ENCODE data around the gene RNU1-1.
A peak's percentile ranks its signal among the peaks of the same experiment; 100 is the strongest.
"Not testable (repeated sequence)": the region's sequence is repeated elsewhere in the genome, so short reads cannot be mapped to it uniquely, and the experiment has no call there.

RNU1-1 gene

GRCh38 chr1:16521679-16522078 is 7.6 kb upstream of the RNU1-1 start:
- not testable (repeated sequence) for DNase-seq (ENCODE audit: low spot score)

GRCh38 chr1:16521288-16521583 is 7.2 kb upstream of the RNU1-1 start:
- no peak for DNase-seq (ENCODE audit: low spot score)

GRCh38 chr1:16520435-16521287 is 6.6 kb upstream of the RNU1-1 start:
- not testable (repeated sequence) for DNase-seq (ENCODE audit: low spot score)

GRCh38 chr1:16519255-16519951 is 5.3 kb upstream of the RNU1-1 start:
- DNase-seq (ENCODE audit: low spot score): not testable (repeated sequence)

GRCh38 chr1:16518913-16519254 is 4.8 kb upstream of the RNU1-1 start:
- not testable (repeated sequence) for DNase-seq (ENCODE audit: low spot score)

- not testable (repeated sequence) for DNase-seq (ENCODE audit: low spot score)
Measured at GRCh38 chr1:16516694-16517410, 2.8 kb upstream of the RNU1-1 start.

- peak; percentile 73 for DNase-seq (ENCODE audit: low spot score)
Measured at GRCh38 chr1:16513412-16514106, 526 bp downstream of the RNU1-1 start.

- DNase-seq (ENCODE audit: low spot score): not testable (repeated sequence)
Measured at GRCh38 chr1:16512624-16513411, 1.3 kb downstream of the RNU1-1 start.

- DNase-seq (ENCODE audit: low spot score): not testable (repeated sequence)
Measured at GRCh38 chr1:16511926-16512325, 2.2 kb downstream of the RNU1-1 start.

- not testable (repeated sequence) for DNase-seq (ENCODE audit: low spot score)
Measured at GRCh38 chr1:16508861-16509445, 5.1 kb downstream of the RNU1-1 start.

- DNase-seq (ENCODE audit: low spot score): not testable (repeated sequence)
Measured at GRCh38 chr1:16506364-16507136, 7.5 kb downstream of the RNU1-1 start.

GRCh38 chr1:16505870-16506269 is 8.2 kb downstream of the RNU1-1 start:
- not testable (repeated sequence) for DNase-seq (ENCODE audit: low spot score)

- DNase-seq (ENCODE audit: low spot score): no peak
Measured at GRCh38 chr1:16503494-16503893, 10.6 kb downstream of the RNU1-1 start.

GRCh38 chr1:16501446-16501845 is 12.6 kb downstream of the RNU1-1 start:
- not testable (repeated sequence) for DNase-seq (ENCODE audit: low spot score)

GRCh38 chr1:16500975-16501374 is 13.1 kb downstream of the RNU1-1 start:
- DNase-seq (ENCODE audit: low spot score): not testable (repeated sequence)

GRCh38 chr1:16500466-16500865 is 13.6 kb downstream of the RNU1-1 start:
- not testable (repeated sequence) for DNase-seq (ENCODE audit: low spot score)

- peak; percentile 81 for DNase-seq (ENCODE audit: low spot score)
Measured at GRCh38 chr1:16498573-16499413, 15.3 kb downstream of the RNU1-1 start.

GRCh38 chr1:16498047-16498446 is 16.0 kb downstream of the RNU1-1 start:
- DNase-seq (ENCODE audit: low spot score): not testable (repeated sequence)

- not testable (repeated sequence) for DNase-seq (ENCODE audit: low spot score)
Measured at GRCh38 chr1:16497474-16497904, 16.6 kb downstream of the RNU1-1 start.

Data from COLO829 (cell line).